GM21786 (cell line): ENCODE results near the gene ASCC3.
A peak's percentile ranks its signal among the peaks of the same experiment; 100 is the strongest.
"Not testable (repeated sequence)": the region's sequence is repeated elsewhere in the genome, so short reads cannot be mapped to it uniquely, and the experiment has no call there.

Source experiments
- ATAC-seq: cut with Tn5 transposase; IDR thresholded peaks from one replicate; pipeline ENCODE4 v1.9.1; 2021; ENCODE audit not compliant: unreplicated experiment

Gene ASCC3

GRCh38 chr6:100880853-100881706 lies at the start of gene ASCC3:
ASCC3 (minus strand) TSS chr6:100881329; CDS start chr6:100867997, 13,332 bp downstream.
- ATAC-seq, result peak; percentile 96

- ATAC-seq, result no peak
Observed at GRCh38 chr6:100925749-100926148, 44.6 kb upstream of the ASCC3 start.

GRCh38 chr6:100924534-100925227 lies 43.6 kb upstream of the ASCC3 start:
- no peak for ATAC-seq

GRCh38 chr6:100923481-100924165 lies 42.5 kb upstream of the ASCC3 start:
- no peak for ATAC-seq

- ATAC-seq, result no peak
Observed at GRCh38 chr6:100920028-100920605, 39.0 kb upstream of the ASCC3 start.

- no peak for ATAC-seq
Observed at GRCh38 chr6:100918152-100918551, 37.0 kb upstream of the ASCC3 start.

- ATAC-seq, result no peak
Observed at GRCh38 chr6:100915876-100916275, 34.7 kb upstream of the ASCC3 start.

GRCh38 chr6:100913400-100914276 lies 32.5 kb upstream of the ASCC3 start:
- ATAC-seq, result no peak

- ATAC-seq, result no peak
Observed at GRCh38 chr6:100906325-100906724, 25.2 kb upstream of the ASCC3 start.

GRCh38 chr6:100905067-100905466 lies 23.9 kb upstream of the ASCC3 start:
- no peak for ATAC-seq

GRCh38 chr6:100904316-100904715 lies 23.2 kb upstream of the ASCC3 start:
- no peak for ATAC-seq

- no peak for ATAC-seq
Observed at GRCh38 chr6:100901582-100901981, 20.5 kb upstream of the ASCC3 start.

GRCh38 chr6:100899202-100899601 lies 18.1 kb upstream of the ASCC3 start:
- no peak for ATAC-seq

GRCh38 chr6:100897671-100898070 lies 16.5 kb upstream of the ASCC3 start:
- no peak for ATAC-seq

- no peak for ATAC-seq
Observed at GRCh38 chr6:100893743-100894142, 12.6 kb upstream of the ASCC3 start.

GRCh38 chr6:100892693-100893092 lies 11.6 kb upstream of the ASCC3 start:
- no peak for ATAC-seq

- ATAC-seq, result no peak
Observed at GRCh38 chr6:100892116-100892515, 11.0 kb upstream of the ASCC3 start.

- no peak for ATAC-seq
Observed at GRCh38 chr6:100891079-100891478, 9.9 kb upstream of the ASCC3 start.

- ATAC-seq, result not testable (repeated sequence)
Observed at GRCh38 chr6:100890646-100891045, 9.5 kb upstream of the ASCC3 start.

GRCh38 chr6:100889351-100889750 lies 8.2 kb upstream of the ASCC3 start:
- no peak for ATAC-seq
